K562 (cell line): Measurements from ENCODE around the gene RNF187. TPM values are rescaled to one million over a fixed set of nuclear protein-coding genes. Genes with fewer than 3 reads are reported as not detected.

ENCODE experiments used
- ATF3 ChIP-seq, 2 experiments: fragments of 450-650 bp in 1 of 2; sonication (generic) in 1 of 2; formaldehyde crosslinking in 1 of 2; IDR thresholded peaks in 1 of 2; conservative IDR thresholded peaks in 1 of 2; 2 replicates each; pipeline versions ENCODE4 v1.6.1 to v1.8.1; 2016 to 2023; ENCODE audit warnings: mild to moderate bottlenecking in 2 of 2, moderate library complexity in 2 of 2, inconsistent platforms in 1 of 2, missing genetic modification reagents in 1 of 2
- CHAMP1 ChIP-seq: fragments of 450-650 bp; IDR thresholded peaks from 2 replicates; pipeline ENCODE4 v1.6.1; 2016; ENCODE audit warnings: mild to moderate bottlenecking
- TARDBP ChIP-seq: fragments of 450-650 bp; IDR thresholded peaks from 2 replicates; pipeline ENCODE4 v1.6.1; 2016
- polyA plus RNA-seq, 8 experiments: library from polyadenylated mRNA; depleted of rRNA in 4 of 8; stranded (reverse) in 5 of 8; unstranded in 3 of 8; fragments of >200 nt; fragmentation: Nextera tagmentation in 2 of 8; fragmentation: Illumina TruSeq in 1 of 8; extraction: Ambion mirVana in 2 of 8; extraction: Trizol in 1 of 8; gene quantifications; 2 replicates each; pipeline versions ENCODE4 v1.2.1 to v1.2.3, GENCODE V29; 2011 to 2014; ENCODE audit warnings: inconsistent platforms in 1 of 8, missing spikeins in 1 of 8
- total RNA-seq, 7 experiments: library from RNA; depleted of rRNA in 6 of 7; stranded (reverse); fragments of >200 nt in 6 of 7; fragmentation: Illumina TruSeq in 2 of 7; extraction: Trizol in 2 of 7; gene quantifications; 2 replicates each; pipeline versions ENCODE4 v1.2.1 to v1.2.3, GENCODE V29; 2011 to 2021; ENCODE audit warnings: low replicate concordance in 1 of 7
- TF ChIP-seq, protein P1 (sequence below): sonication (generic); formaldehyde crosslinking; IDR thresholded peaks from 2 replicates; pipeline ENCODE4 v1.8.1; 2023; ENCODE audit warnings: mild to moderate bottlenecking, missing genetic modification reagents
- TF ChIP-seq, protein P2 (sequence below), 2 experiments: IDR thresholded peaks; 2 replicates each; pipeline ENCODE4 v1.6.1; 2012; ENCODE audit warnings: improper control_type of control experiment in 2 of 2, low read depth in 2 of 2, low read length in 2 of 2, borderline replicate concordance in 1 of 2
- TF ChIP-seq, protein P3 (sequence below), 2 experiments: fragments of 250-450 bp in 1 of 2; fragments of 450-650 bp in 1 of 2; sonication (Bioruptor Pico) in 1 of 2; IDR thresholded peaks; 2 replicates each; pipeline versions ENCODE4 v1.6.1 to v1.8.0; 2016 to 2021; ENCODE audit warnings: mild to moderate bottlenecking in 2 of 2, moderate library complexity in 2 of 2, missing compliant biosample characterization in 1 of 2, missing genetic modification characterization in 1 of 2
- TF ChIP-seq, protein P4 (sequence below), 2 experiments: fragments of 450-650 bp; IDR thresholded peaks; 2 replicates each; pipeline ENCODE4 v1.6.1; 2016; ENCODE audit warnings: mild to moderate bottlenecking in 2 of 2, borderline replicate concordance in 1 of 2, low read depth in 1 of 2, moderate library complexity in 1 of 2

Gene RNF187
- total and polyA plus RNA-seq, 9 of the 15 experiments (the other 6 are each of a cell fraction or from before 2014, with no cell fraction given): 2.3 to 119 (median 41.9) TPM

DNA sequence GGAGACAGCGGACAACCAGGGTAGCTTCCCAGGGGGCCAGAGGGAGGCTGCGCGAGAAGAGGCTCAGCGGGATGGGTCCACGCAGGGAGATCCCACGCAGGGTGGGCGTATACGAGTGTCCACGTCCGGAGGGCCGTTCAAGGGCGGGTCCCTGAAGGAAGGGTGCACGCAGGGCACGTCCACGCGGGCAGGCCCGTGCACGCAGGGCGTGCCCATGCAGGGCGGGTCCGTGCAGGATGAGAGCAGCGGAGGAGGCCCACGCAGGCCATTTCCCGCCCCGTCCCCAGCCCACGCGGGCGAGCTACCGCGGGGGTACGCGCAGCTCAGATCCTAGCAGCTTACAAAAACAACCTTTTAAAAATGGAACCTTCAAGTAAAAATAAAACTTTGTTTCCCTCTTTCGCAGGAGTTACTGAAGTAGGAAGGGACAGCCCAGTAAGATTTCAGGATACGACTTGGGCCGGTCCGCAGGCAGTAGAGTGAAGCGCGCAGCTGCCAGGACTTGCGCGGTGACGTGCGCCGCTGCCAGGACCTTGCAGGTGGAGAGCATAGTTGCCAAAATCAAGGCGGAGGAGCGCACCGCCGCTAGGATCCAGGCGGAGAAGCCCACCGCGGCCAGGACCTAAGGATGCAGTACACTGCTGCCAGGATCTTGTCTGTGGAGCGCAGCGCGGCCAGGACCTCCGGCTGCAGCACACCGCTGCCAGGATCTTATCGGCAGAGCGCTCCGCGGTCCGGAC is 416 bp upstream of the RNF187 start (continued):
- TF ChIP-seq, protein P1, sequence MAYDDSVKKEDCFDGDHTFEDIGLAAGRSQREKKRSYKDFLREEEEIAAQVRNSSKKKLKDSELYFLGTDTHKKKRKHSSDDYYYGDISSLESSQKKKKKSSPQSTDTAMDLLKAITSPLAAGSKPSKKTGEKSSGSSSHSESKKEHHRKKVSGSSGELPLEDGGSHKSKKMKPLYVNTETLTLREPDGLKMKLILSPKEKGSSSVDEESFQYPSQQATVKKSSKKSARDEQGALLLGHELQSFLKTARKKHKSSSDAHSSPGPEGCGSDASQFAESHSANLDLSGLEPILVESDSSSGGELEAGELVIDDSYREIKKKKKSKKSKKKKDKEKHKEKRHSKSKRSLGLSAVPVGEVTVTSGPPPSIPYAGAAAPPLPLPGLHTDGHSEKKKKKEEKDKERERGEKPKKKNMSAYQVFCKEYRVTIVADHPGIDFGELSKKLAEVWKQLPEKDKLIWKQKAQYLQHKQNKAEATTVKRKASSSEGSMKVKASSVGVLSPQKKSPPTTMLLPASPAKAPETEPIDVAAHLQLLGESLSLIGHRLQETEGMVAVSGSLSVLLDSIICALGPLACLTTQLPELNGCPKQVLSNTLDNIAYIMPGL (CRISPR knock-in tag): no peak
- TF ChIP-seq TARDBP (peak; percentile 99), ATF3 (IDR thresholded peaks at IDR 0.05) (peak; percentile 87), ATF3 (CRISPR knock-in tag; conservative IDR thresholded peaks at IDR 0.05) (peak; percentile 96), CHAMP1 (peak; percentile 73)
- TF ChIP-seq, protein P2, sequence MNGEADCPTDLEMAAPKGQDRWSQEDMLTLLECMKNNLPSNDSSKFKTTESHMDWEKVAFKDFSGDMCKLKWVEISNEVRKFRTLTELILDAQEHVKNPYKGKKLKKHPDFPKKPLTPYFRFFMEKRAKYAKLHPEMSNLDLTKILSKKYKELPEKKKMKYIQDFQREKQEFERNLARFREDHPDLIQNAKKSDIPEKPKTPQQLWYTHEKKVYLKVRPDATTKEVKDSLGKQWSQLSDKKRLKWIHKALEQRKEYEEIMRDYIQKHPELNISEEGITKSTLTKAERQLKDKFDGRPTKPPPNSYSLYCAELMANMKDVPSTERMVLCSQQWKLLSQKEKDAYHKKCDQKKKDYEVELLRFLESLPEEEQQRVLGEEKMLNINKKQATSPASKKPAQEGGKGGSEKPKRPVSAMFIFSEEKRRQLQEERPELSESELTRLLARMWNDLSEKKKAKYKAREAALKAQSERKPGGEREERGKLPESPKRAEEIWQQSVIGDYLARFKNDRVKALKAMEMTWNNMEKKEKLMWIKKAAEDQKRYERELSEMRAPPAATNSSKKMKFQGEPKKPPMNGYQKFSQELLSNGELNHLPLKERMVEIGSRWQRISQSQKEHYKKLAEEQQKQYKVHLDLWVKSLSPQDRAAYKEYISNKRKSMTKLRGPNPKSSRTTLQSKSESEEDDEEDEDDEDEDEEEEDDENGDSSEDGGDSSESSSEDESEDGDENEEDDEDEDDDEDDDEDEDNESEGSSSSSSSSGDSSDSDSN (IDR thresholded peaks at IDR 0.05; ENCODE audit: borderline replicate concordance in 1 of 2, low read depth in 2 of 2, low read length in 2 of 2): 0 out of 4 replicates have a peak, but pooled peaks of 1 of the 2 experiments have one; percentile 20
- TF ChIP-seq, protein P3, sequence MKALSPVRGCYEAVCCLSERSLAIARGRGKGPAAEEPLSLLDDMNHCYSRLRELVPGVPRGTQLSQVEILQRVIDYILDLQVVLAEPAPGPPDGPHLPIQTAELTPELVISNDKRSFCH (CRISPR knock-in tag; IDR thresholded peaks at IDR 0.05): no peak
- TF ChIP-seq, protein P3 (tag; IDR thresholded peaks at IDR 0.05): peak; percentile 67
- TF ChIP-seq, protein P4, sequence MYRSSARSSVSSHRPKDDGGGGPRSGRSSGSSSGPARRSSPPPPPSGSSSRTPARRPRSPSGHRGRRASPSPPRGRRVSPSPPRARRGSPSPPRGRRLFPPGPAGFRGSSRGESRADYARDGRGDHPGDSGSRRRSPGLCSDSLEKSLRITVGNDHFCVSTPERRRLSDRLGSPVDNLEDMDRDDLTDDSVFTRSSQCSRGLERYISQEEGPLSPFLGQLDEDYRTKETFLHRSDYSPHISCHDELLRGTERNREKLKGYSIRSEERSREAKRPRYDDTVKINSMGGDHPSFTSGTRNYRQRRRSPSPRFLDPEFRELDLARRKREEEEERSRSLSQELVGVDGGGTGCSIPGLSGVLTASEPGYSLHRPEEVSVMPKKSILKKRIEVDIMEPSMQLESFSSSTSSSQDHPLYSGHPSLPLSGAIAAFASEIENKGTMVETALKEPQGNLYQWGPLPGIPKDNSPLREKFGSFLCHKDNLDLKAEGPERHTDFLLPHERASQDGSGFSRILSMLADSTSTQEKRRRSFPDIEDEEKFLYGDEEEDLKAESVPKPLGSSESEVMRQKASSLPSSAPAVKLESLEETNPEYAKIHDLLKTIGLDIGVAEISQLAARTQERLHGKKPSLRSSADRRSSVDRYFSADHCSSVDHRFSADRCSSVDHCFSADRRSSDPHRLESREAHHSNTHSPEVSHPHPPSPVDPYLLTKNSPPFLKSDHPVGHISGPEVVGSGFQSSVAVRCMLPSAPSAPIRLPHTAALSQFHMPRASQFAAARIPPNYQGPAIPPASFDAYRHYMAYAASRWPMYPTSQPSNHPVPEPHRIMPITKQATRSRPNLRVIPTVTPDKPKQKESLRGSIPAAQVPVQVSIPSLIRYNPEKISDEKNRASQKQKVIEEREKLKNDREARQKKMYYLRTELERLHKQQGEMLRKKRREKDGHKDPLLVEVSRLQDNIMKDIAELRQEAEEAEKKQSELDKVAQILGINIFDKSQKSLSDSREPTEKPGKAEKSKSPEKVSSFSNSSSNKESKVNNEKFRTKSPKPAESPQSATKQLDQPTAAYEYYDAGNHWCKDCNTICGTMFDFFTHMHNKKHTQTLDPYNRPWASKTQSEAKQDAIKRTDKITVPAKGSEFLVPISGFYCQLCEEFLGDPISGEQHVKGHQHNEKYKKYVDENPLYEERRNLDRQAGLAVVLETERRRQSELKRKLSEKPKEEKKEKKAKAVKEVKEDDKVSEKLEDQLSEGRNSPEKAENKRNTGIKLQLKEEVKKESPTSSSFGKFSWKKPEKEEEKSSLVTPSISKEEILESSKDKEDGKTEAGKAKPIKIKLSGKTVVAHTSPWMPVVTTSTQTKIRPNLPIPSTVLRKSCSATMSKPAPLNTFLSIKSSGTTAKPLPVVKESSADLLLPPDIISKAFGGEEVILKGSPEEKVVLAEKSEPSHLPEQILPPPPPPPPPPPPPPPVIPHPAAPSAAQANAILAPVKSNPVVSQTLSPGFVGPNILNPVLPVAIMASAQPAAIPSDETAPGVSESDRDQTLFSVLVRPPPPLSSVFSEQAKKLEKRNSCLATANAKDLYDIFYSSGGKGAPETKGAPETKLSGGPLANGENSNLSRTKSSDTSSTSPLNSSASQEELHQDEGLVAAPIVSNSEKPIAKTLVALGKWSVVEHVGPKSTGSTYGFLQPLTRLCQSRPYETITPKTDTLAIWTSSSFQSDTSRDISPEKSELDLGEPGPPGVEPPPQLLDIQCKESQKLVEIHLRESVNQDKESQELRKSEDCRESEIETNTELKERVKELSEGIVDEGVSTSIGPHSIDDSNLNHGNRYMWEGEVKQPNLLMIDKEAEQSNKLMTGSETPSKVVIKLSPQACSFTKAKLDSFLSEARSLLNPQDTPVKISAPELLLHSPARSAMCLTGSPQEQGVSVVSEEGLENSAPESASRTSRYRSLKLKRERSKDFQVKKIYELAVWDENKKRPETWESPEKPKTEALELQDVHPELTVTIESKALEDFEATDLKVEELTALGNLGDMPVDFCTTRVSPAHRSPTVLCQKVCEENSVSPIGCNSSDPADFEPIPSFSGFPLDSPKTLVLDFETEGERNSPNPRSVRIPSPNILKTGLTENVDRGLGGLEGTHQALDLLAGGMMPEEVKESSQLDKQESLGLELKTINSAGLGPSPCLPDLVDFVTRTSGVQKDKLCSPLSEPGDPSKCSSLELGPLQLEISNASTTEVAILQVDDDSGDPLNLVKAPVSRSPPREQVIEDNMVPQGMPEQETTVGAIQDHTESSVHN (IDR thresholded peaks at IDR 0.05; ENCODE audit: borderline replicate concordance in 1 of 2, low read depth in 1 of 2): no peak
